ENCODE data around the gene SYN1. TPM values are rescaled to one million over a fixed set of nuclear protein-coding genes. Genes with fewer than 3 reads are reported as not detected.

Gene SYN1
- polyA plus RNA-seq, 1 donor (not counting 4 experiments of a cell fraction or from before 2014, with no cell fraction given): 0.07 TPM

DNA sequence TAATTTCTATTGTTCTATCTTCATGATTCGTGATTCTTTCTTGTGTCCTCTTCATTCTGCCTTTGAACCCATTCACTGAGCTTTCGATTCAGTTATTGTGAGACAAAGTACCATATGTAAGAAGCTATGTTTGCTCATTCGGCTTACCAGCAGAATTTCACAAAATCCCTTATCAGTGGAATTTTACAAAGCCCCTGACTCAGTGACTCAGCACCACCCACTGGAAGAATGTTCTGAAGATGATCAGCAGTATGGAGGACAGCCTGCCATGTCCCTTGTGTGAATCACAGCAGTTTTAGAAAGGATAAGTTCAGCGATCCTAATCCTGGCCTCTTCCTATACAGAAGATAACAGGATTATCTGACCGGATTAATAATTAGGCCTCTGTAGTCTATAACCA, 45.1 kb upstream of the SYN1 start:
- H4K20me1 ChIP-seq (ENCODE audit: control insufficient read depth, extremely low read depth, insufficient read depth, low read length): no peaks in the 10 kb centered on the region
- H3K79me2 ChIP-seq (ENCODE audit: control insufficient read depth, insufficient read depth, low read length): no peaks in the 10 kb centered on the region
- H3K4me3 ChIP-seq (ENCODE audit: control insufficient read depth in 2 of 3, extremely low read depth in 1 of 3, insufficient read depth in 2 of 3, low read depth in 1 of 3, low read length in 3 of 3): no peak overlapping the region
- no peaks in the 10 kb centered on the region for H3K9me1 ChIP-seq (ENCODE audit: control insufficient read depth, extremely low read depth, insufficient read depth, low read length)
- FAIRE-seq (no peak), DNase-seq (ENCODE audit: low read depth, low spot score) (no peak)
- H3K9ac ChIP-seq (ENCODE audit: control insufficient read depth, extremely low read depth, insufficient read depth, low read length): no peak overlapping the region
- peaks cover 5% of the 10 kb centered on the region for H3K4me1 ChIP-seq (ENCODE audit: control insufficient read depth, extremely low read depth, insufficient read depth, low read length)
- dilution Hi-C loops (cut with MboI; ENCODE audit: extremely low pct_ligation_motif_present, low sequenced_read_pairs): no loop called here
- TF ChIP-seq, protein P1, sequence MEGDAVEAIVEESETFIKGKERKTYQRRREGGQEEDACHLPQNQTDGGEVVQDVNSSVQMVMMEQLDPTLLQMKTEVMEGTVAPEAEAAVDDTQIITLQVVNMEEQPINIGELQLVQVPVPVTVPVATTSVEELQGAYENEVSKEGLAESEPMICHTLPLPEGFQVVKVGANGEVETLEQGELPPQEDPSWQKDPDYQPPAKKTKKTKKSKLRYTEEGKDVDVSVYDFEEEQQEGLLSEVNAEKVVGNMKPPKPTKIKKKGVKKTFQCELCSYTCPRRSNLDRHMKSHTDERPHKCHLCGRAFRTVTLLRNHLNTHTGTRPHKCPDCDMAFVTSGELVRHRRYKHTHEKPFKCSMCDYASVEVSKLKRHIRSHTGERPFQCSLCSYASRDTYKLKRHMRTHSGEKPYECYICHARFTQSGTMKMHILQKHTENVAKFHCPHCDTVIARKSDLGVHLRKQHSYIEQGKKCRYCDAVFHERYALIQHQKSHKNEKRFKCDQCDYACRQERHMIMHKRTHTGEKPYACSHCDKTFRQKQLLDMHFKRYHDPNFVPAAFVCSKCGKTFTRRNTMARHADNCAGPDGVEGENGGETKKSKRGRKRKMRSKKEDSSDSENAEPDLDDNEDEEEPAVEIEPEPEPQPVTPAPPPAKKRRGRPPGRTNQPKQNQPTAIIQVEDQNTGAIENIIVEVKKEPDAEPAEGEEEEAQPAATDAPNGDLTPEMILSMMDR (optimal IDR thresholded peaks at IDR 0.05 in 1 of 3, IDR thresholded peaks at IDR 0.05 in 1 of 3, conservative IDR thresholded peaks at IDR 0.05 in 1 of 3; ENCODE audit: extremely low read depth in 1 of 3, insufficient read depth in 2 of 3, low read length in 3 of 3): no peak
- TF ChIP-seq EZH2 (IDR thresholded peaks at IDR 0.05; ENCODE audit: low read length): no peak
- H3K4me2 ChIP-seq (ENCODE audit: control insufficient read depth, extremely low read depth, insufficient read depth, low read depth, low read length): no peak overlapping the region
- H3K27ac ChIP-seq (ENCODE audit: control insufficient read depth, insufficient read depth, low read length): no peak overlapping the region
- no peak overlapping the region for H2AFZ ChIP-seq (ENCODE audit: control insufficient read depth, low read length)
- H3K27me3 ChIP-seq (ENCODE audit: control insufficient read depth, extremely low read depth, insufficient read depth, low read length): no peaks in the 10 kb centered on the region
- H3K36me3 ChIP-seq (ENCODE audit: control insufficient read depth in 2 of 2, extremely low read depth in 1 of 2, insufficient read depth in 2 of 2, low read length in 2 of 2): no peaks in the 10 kb centered on the region
- H3K9me3 ChIP-seq (ENCODE audit: control insufficient read depth, low read depth, low read length): no peaks in the 10 kb centered on the region

DNA sequence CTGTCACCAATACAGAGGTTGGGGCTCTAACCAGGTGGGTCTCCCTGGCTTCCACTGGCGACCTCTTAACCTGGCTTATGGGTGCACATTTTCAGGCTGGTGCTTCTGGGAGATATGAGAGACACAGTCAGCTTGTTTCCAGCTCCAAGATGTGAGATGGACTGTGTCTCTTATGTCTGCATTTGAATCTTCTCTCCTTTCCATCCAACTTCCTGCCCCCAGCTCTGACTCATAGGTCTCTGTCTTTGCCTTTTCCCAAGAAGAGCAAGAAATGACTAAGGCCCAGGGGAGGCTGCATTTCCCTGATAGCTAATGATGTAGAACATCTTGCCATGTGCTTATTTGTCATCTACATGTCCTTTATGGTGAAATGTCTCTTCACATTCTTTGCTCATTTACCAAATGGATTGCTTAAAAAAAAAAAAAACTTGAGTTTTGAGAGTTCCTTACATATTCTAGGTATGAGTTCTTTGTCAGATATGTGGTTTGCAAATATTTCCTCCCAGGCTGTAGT, 42.5 kb upstream of the SYN1 start:
- Histone ChIP-seq H3K9me1 (ENCODE audit: control insufficient read depth, extremely low read depth, insufficient read depth, low read length) (no peaks in the 10 kb centered on the region), H3K79me2 (ENCODE audit: control insufficient read depth, insufficient read depth, low read length) (no peaks in the 10 kb centered on the region), H3K4me3 (ENCODE audit: control insufficient read depth in 2 of 3, extremely low read depth in 1 of 3, insufficient read depth in 2 of 3, low read depth in 1 of 3, low read length in 3 of 3) (no peak overlapping the region), H3K27me3 (ENCODE audit: control insufficient read depth, extremely low read depth, insufficient read depth, low read length) (no peaks in the 10 kb centered on the region), H3K9ac (ENCODE audit: control insufficient read depth, extremely low read depth, insufficient read depth, low read length) (no peak overlapping the region), H2AFZ (ENCODE audit: control insufficient read depth, low read length) (no peak overlapping the region), H3K36me3 (ENCODE audit: control insufficient read depth in 2 of 2, extremely low read depth in 1 of 2, insufficient read depth in 2 of 2, low read length in 2 of 2) (no peaks in the 10 kb centered on the region), H3K27ac (ENCODE audit: control insufficient read depth, insufficient read depth, low read length) (peak overlapping the region; percentile 28), H4K20me1 (ENCODE audit: control insufficient read depth, extremely low read depth, insufficient read depth, low read length) (no peaks in the 10 kb centered on the region), H3K4me2 (ENCODE audit: control insufficient read depth, extremely low read depth, insufficient read depth, low read depth, low read length) (no peak overlapping the region), H3K9me3 (ENCODE audit: control insufficient read depth, low read depth, low read length) (no peaks in the 10 kb centered on the region), H3K4me1 (ENCODE audit: control insufficient read depth, extremely low read depth, insufficient read depth, low read length) (peaks cover 5% of the 10 kb centered on the region)
- TF ChIP-seq EZH2 (IDR thresholded peaks at IDR 0.05; ENCODE audit: low read length): no peak
- TF ChIP-seq, protein P1 (optimal IDR thresholded peaks at IDR 0.05 in 1 of 3, IDR thresholded peaks at IDR 0.05 in 1 of 3, conservative IDR thresholded peaks at IDR 0.05 in 1 of 3; ENCODE audit: extremely low read depth in 1 of 3, insufficient read depth in 2 of 3, low read length in 3 of 3): no peak
- dilution Hi-C loops (cut with MboI; ENCODE audit: extremely low pct_ligation_motif_present, low sequenced_read_pairs): no loop called here
- FAIRE-seq: no peak
- DNase-seq (ENCODE audit: low read depth, low spot score): no peak
